Ramos (cell line): ENCODE data around the gene HP1BP3.

Source experiments
- in situ Hi-C: fragments of 300-500 bp; cut with MboI; formaldehyde crosslinking; loops from one replicate; pipeline ENCODE4 v1.14.3; 2022; ENCODE audit warnings: low sequenced_read_pairs; ENCODE audit not compliant: unreplicated experiment

The HP1BP3 gene

DNA sequence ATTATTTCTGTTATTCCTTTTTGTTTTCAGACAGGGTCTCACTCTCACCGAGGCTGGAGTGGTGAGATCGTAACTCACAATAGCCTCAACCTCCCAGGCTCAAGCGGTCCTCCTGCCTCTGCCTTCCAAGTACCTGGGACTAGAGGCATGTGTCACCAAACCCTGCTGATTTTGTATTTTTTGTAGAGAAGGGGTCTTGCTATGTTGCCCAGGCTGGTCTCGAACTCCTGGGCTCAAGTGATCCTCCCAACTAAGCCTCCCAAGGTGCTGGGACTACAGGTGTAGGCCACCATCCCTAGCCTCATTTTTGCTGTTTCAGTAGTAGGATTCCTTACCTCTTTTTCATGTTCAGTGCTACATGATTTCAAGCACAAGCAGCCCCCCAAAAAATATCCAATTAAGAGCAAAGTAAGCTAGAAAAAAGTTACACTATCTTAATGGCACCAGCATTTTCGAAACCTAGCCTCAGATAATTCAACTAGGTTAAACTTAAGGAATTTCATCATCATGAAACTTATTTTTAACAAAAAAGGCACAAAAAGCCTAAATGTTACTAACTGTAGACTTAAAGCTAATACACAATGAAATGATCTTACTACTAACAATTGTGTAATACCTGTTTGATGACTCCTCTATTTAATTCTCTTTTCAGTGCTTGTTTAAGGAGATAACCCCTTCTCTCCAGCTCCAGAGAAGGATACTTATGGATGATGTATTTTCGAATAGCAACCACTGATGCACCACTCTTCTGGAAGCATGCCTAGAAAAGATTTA is 16.6 kb downstream of the HP1BP3 start:
- in situ Hi-C loops = no loop called here

DNA sequence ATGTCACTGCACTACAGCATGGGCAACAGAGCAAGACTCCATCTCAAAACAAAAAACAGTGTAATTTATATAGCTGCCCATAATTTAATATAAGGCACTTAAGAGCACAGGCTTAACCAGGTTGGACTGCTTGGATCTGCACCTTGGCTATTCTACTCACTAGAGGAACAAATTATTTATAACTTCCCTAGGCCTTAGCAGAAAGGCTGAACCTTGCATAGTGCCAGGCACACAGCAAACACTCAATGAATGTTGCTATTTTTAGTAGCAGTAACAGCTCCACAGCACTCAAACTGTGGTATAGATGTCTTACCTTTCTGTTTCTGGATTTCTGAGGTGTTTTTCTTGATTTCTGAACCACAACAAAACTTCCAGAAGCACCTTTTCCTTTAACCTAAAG is 19.8 kb downstream of the HP1BP3 start:
- in situ Hi-C loops = no loop called here

DNA sequence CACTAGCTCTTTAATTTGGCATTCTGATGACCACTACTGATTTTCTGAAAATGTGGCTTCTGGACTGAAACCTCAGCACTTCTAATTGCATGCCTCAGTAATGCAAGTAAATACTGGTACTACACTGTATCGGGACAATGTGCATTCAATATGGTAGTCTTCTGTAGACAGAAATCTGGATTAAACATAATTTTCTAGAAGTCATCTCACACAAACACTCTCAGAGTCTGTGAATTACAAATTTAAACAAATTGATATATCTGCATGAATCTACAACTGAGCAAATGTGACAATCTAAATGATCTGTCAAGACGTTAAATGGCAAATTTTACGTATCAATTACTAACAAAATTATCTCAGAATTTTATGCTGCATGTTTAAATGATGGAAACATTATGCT is 23.7 kb downstream of the HP1BP3 start:
- in situ Hi-C loops = no loop called here

GRCh38 chr1:20760322-20760721 is 26.8 kb downstream of the HP1BP3 start:
- in situ Hi-C loops = no loop called here

DNA sequence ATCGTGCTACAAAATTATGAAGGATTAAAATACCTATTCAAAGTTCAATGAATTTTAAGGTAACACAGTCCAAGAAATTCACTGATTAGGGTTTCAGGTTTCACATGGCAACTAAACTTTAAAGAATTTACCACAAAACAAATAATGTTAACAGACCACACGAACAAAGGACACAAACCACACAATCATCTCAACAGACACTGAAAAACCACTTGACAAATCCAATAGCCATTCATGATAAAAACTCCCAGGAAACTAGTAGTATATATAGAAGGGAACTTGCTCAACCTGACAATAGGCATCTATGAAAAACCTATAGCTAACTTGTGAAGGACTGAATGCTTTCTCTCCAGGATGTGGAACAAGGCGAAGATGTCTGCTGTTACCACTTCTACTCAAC is 33.5 kb downstream of the HP1BP3 start:
- in situ Hi-C loops = no loop called here

- in situ Hi-C loops = no loop called here
These were observed 35.6 kb downstream of the HP1BP3 start for GRCh38 chr1:20751462-20751990.

- in situ Hi-C loops = no loop called here
These were observed 44.4 kb downstream of the HP1BP3 start for GRCh38 chr1:20742671-20743070.

DNA sequence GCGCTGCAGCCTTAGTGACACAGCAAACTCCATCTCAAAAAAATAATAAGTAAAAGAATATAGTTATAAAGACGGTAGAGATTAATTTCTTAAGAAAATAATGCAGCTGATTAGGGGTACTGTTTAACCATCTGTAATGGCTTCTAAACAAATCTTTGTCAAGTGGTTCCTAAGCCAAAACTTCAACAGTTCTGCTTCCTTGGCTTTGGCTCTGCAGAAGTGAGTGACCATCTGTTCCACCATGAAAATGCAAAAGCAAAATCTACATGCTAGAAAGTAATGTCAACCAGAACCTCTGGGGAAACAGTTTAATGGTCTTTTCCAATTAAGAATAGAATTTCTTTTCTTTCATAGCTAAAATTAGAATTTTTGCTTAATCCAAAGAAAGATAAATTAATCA is 46.3 kb downstream of the HP1BP3 start:
- in situ Hi-C loops = no loop called here

GRCh38 chr1:20739225-20739624 is 47.9 kb downstream of the HP1BP3 start:
- in situ Hi-C loops = no loop called here

DNA sequence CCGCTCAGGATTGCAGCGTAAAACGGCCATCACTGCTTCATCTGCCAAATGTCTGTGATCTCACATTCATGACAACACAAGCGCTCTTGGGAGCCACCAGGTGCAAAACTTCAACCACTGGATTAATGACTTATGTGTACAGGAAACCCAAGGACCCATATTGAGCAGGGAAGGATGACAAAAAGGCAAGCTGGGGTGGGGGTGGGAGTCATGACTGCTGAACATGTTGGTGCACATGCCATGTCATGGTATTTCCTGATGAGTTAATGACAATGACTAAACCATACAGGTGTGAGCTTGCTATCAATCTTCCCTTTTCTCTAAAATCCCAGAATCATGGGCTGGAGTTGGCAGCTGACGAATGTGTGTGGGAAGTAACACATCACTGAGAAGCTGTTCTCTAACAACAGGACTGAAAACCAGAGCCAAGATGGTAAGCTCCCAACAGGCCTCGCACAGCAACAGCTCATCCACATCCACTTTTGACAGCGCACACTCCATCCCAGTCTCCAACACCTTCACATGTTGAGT is 51.5 kb downstream of the HP1BP3 start:
- in situ Hi-C loops = no loop called here

DNA sequence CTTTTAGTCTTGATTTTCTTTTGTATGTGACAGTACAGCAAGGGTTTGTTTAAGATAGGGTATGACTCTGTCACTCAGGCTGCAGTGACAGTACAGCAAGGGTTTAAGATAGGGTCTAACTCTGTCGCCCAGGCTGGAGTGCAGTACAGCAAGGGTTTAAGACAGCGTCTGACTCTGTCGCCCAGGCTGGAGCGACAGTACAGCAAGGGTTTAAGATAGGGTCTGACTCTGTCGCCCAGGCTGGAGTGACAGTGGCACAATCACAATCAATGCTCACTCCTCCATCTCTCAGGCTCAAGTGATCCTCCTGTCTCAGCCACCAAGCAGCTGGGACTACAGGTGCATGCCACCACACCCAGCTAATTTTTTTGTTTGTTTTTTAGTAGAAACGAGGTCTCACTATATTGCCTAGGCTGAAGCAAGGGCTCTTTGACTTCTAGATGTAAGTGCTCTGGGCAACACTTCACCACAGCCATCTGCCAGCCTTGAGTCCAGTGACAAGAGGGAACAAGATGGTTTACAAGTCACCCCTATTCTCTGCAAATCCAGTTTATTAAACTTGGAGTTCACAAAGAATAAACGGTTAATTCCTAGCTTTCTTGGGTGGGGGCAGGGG is 53.6 kb downstream of the HP1BP3 start:
- in situ Hi-C loops = no loop called here

DNA sequence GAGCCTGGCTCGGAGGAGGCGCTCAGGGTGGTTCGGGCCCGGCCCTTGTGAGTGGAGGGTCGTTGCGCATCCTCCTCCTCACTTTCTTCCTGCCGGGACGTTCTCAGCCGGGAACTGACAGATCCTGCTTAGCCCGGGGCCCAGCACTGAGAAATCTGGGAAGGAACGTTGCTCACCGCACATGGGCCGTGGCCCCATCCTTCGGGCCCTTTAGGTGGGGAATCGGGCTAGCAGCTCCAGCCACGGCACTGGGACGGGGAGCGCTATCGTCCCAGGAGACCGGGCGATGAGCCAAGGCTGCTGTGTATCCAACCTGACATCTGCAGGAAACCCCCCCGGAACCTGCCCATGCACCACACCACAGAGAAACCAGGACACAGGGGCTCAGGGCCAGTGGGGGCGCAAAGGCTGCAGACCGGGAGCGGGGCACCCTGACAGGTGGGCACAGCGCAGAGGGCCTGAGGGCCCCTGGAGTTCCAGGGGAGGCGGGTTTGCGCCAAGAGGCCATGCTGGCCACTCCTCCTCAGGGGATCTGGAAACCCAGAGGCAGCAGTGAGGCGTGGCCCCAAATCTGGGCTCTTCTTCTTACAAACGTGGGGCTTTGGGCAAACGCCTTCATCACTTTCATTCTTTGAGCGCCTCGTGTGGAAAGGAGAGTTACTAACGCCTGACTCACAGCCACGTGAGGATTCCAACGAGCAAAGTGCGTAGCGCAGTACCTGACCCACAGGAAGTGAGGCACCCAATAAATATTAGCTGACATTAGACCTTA is 54.3 kb downstream of the HP1BP3 start, which contains the start of gene SH2D5:
TSS of gene SH2D5 (minus strand) at position 116 of the 772 bp plus-strand sequence. CDS start 4,659 bp downstream, outside the sequence.
- in situ Hi-C loops = no loop called here

DNA sequence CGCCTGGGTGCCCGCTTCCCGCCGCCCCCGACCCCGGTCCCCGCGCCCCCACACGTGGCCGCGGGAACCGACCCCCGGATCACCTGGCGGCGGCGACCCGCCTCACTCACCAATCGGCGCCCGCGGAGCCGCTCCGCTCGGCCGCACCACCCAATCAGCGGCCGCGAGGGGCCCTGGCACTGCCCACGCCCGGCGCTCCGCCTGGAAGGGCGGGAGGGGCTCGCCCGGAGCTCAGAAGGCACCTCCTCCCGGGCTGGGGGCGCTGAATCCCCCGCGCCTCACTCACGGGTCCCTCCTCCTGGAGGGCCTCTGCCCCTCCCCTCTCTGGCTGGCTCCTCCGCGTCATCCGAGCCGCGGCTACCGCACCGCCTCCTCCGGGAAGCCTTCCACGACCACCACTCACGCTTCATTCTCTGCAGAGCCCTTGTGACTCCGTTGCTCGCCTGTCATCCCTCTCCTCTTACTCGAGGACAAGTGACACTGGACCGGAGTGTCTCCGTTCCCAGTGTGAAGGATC is 55.0 kb downstream of the HP1BP3 start:
- in situ Hi-C loops = no loop called here

DNA sequence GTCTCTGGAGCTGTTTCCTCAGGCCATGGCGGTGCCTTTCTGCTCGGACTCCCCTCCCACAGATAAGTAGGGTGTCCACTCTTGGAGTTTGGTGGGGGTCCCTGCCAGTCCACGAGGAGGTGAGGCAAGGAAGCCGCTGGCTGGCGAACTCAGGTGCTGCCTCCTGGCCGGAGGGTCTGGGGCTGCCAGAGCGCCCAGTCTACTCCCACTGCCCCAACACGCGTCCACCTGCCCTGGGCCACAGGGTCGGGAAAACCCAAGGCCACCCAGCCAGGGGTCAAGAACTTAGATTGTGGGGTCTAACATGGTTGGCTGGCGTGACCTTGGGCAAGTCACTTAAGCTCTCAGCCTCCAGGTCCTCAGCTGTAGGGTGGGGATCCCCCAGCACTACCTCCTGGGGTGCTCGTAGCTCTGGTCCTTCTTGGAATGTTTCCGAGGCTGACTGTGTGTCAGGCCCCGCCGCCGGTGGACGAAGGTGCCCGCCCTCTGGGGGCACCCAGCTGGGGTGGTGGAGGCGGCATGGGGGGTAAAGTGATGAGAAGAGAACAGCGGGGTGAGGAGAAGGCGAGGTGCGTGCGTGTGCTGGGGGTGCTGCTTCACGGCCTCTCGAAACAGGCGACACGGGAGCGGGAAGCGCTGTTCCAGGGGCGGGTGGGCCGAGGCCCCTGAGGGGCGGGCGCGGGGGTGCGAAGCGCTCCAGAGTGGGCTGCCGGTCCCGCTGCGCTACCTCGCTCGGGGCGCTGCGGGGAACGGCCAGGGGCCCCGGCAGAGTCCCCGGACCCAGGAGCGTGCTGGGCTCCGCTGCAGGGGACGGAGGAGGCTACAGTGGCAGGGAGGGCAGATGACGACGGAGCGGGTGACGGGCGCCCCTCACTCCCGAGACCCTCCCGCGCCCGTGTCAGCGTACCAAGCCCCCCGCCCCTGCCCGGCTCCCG is 55.8 kb downstream of the HP1BP3 start:
- in situ Hi-C loops = no loop called here

DNA sequence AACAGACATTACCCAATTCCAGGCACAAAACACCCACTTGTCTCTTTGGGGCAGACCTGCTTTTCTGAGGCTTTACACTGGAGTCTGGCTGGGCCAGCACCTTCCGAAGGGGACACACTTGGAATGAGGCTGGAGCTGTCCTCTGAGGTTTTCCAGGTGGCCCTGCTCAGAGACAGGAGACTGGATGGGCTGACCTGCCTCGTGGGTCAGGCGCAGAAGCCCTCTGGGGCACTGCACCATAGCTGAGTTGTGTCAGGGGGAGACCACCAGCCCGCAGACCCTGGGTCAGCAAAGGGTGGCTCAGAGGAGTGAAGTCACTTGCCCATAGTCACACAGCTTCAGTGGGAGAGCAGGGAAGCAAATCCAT is 56.4 kb downstream of the HP1BP3 start:
- in situ Hi-C loops = no loop called here

GRCh38 chr1:20729990-20730689 is 57.0 kb downstream of the HP1BP3 start:
- in situ Hi-C loops = no loop called here

DNA sequence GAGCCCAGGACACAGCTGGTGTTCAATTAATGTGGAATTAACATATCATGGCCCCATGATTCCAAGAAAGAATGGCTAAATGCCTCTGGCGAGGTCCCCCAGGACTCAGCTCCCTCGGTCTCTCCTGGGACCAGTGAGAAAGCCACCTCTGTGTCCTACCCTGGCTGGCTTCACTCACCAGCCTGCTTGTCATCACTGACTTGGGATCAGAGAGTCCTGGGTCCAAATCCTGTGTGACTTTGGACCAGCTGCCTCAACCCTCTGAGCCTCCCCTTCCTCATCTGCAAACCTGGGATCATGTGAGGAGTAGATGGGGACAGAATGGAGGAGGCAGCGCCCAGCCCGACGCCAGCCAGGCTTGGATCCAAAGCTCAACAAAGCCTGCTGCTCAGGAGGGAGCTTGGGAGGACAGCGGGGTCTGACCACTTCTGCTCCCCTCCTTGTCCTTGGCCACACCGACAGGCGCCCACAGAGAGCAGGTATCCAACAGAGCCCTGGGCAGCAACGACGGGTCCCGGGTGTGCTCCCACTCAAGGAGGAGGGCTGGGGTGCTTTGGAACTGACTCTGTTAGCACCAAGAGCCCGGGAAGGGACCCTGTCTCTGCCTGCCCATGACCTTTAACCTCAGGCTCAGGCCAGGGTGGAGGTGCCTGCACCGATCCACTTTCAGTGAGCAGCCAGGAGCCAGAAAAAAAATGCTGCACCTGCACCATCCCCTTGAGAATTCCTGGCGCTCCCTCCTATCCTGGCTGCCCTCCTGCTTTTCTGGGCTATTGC is 57.8 kb downstream of the HP1BP3 start:
- in situ Hi-C loops = no loop called here
